Stomach (tissue), 9 donors: ENCODE measurements around the gene CDK9. TPM values are rescaled to one million over a fixed set of nuclear protein-coding genes. Genes with fewer than 3 reads are reported as not detected.
A peak's percentile ranks its signal among the peaks of the same experiment; 100 is the strongest.

Experiments used
- DNase-seq, 2 donors: peaks; one replicate each; pipeline versions ENCODE4 v3.0.0 to v3.0.0-alpha.2; 2013 to 2019
- H3K27ac ChIP-seq, 5 donors: fragments of 200-600 bp in 4 of 5; sonication (generic) in 4 of 5; one replicate each; pipeline ENCODE4 v1.5.1; 2013 to 2019; ENCODE audit warnings: mild to moderate bottlenecking in 1 of 5, moderate library complexity in 1 of 5
- H3K27me3 ChIP-seq, 3 donors: fragments of 200-600 bp; sonication (generic); one replicate each; pipeline ENCODE4 v1.5.1; 2017 to 2019; ENCODE audit warnings: mixed run types in 1 of 3
- H3K36me3 ChIP-seq, 4 donors: fragments of 200-600 bp; sonication (generic); 1 replicate in 3 of 4; 2 replicates in 1 of 4; pipeline ENCODE4 v1.5.1; 2016 to 2019
- H3K4me1 ChIP-seq, 4 donors: fragments of 200-600 bp; sonication (generic); one replicate each; pipeline ENCODE4 v1.5.1; 2016 to 2019
- H3K4me3 ChIP-seq, 4 donors: fragments of 200-600 bp; sonication (generic) in 3 of 4; one replicate each; pipeline ENCODE4 v1.5.1; 2016 to 2019; ENCODE audit warnings: mild to moderate bottlenecking in 1 of 4
- H3K9me3 ChIP-seq, 4 donors: fragments of 200-600 bp; sonication (generic); one replicate each; pipeline ENCODE4 v1.5.1; 2016 to 2019
- EP300 ChIP-seq: sonication (generic); formaldehyde crosslinking; IDR thresholded peaks from one replicate; pipeline ENCODE4 v1.6.1; 2017; ENCODE audit warnings: antibody characterized with exemption
- POLR2A ChIP-seq, 4 donors: fragments of 450-650 bp; IDR thresholded peaks; one replicate each; pipeline ENCODE4 v1.6.1; 2016; ENCODE audit warnings: antibody characterized with exemption in 4 of 4, control low read depth in 2 of 4, mild to moderate bottlenecking in 1 of 4, moderate library complexity in 1 of 4
- POLR2AphosphoS5 ChIP-seq, 3 donors: sonication (generic); formaldehyde crosslinking; IDR thresholded peaks; one replicate each; pipeline ENCODE4 v1.6.1; 2016; ENCODE audit warnings: antibody characterized with exemption in 3 of 3
- WGBS, 5 donors: extraction: QIAGEN DNeasy Blood & Tissue Kit in 3 of 5; methylation state at CpG; one replicate each; pipeline versions ENCODE4 v1.1.5 to v1.1.7; 2013 to 2018; 5-methylcytosine and 5-hydroxymethylcytosine counted together
- intact Hi-C: fragments of 100-400 bp; cut with DNase I; formaldehyde crosslinking; loops from one replicate; pipeline ENCODE4 v1.15.1; 2023; ENCODE audit warnings: low total_unique reads
- polyA plus RNA-seq, 3 donors: library from polyadenylated mRNA; stranded (reverse); fragments of 200-250 nt; gene quantifications; one replicate each; pipeline ENCODE4 v1.2.3, GENCODE V29; 2013
- total RNA-seq, 5 donors: library from RNA; depleted of rRNA; stranded (reverse); fragments of >200 nt; gene quantifications; one replicate each; pipeline versions ENCODE4 v1.1.0 to v1.2.3, GENCODE V29; 2014 to 2016
- TF ChIP-seq, protein P1 (sequence below), 7 experiments: fragments of 450-650 bp in 4 of 7; fragments of 200-600 bp in 3 of 7; sonication (generic) in 3 of 7; IDR thresholded peaks; one replicate each; pipeline ENCODE4 v1.5.1; 2016 to 2019; ENCODE audit warnings: antibody characterized with exemption in 7 of 7, control low read depth in 2 of 7, mild to moderate bottlenecking in 1 of 7
- donor health status: healthy with polysubstance abuse.
- donor health status: Bipolar disorder and iron deficiency.
- donor health status: healthy.

Gene CDK9
- total and polyA plus RNA-seq, 8 donors, result 25.3 to 114 (median 44.1) TPM

DNA sequence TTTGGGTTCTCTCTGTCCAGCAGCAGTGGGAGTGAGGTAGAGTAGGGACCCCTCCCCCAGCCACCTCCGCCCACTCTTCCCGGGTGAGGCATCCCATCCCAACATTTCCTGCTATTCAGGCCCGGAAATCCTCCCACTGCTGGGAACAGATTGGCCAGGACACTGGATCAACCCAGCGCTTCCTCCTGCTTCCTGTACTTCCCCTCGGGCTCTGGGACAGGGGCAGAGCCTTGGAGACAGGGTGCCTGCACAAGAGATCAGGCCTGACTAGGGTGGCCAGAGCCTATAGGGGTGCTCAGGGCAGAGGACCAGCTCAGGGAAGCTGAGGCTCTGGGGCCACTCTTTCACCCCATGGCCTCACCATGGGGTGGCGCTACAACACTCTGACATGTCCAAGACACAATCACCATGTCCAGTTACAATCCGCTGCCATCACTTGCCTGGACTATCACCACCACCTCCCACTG lies 21.9 kb upstream of the CDK9 start:
- peak; percentile 59 to 68 for DNase-seq
- H3K4me3 ChIP-seq, result no peak overlapping the region
- intact Hi-C loops, result no loop called here
- no peaks in the 10 kb centered on the region for H3K36me3 ChIP-seq
- no peaks in the 10 kb centered on the region for H3K9me3 ChIP-seq
- peak; percentile 69 for TF ChIP-seq EP300
- no peak for TF ChIP-seq POLR2A (IDR thresholded peaks at IDR 0.05)
- TF ChIP-seq POLR2AphosphoS5 (IDR thresholded peaks at IDR 0.05), result peak in 2 of 3 donors; percentile 58 to 63
- TF ChIP-seq, protein P1, sequence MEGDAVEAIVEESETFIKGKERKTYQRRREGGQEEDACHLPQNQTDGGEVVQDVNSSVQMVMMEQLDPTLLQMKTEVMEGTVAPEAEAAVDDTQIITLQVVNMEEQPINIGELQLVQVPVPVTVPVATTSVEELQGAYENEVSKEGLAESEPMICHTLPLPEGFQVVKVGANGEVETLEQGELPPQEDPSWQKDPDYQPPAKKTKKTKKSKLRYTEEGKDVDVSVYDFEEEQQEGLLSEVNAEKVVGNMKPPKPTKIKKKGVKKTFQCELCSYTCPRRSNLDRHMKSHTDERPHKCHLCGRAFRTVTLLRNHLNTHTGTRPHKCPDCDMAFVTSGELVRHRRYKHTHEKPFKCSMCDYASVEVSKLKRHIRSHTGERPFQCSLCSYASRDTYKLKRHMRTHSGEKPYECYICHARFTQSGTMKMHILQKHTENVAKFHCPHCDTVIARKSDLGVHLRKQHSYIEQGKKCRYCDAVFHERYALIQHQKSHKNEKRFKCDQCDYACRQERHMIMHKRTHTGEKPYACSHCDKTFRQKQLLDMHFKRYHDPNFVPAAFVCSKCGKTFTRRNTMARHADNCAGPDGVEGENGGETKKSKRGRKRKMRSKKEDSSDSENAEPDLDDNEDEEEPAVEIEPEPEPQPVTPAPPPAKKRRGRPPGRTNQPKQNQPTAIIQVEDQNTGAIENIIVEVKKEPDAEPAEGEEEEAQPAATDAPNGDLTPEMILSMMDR (IDR thresholded peaks at IDR 0.05), result peak in 3 of 7 experiments; percentile 9 to 45 (median 14)
- WGBS, 5 donors, result 41 to 55% (median 49%) methylated on average over 7 of the region's 7 CpGs
- H3K4me1 ChIP-seq, result peaks cover 0 to 34% (median 14%) of the 10 kb centered on the region in 4 donors
- H3K27ac ChIP-seq, result peak overlapping the region; percentile 11 to 68 (median 60)
- peaks cover 0 to 36% (median 0%) of the 10 kb centered on the region in 3 donors for H3K27me3 ChIP-seq

DNA sequence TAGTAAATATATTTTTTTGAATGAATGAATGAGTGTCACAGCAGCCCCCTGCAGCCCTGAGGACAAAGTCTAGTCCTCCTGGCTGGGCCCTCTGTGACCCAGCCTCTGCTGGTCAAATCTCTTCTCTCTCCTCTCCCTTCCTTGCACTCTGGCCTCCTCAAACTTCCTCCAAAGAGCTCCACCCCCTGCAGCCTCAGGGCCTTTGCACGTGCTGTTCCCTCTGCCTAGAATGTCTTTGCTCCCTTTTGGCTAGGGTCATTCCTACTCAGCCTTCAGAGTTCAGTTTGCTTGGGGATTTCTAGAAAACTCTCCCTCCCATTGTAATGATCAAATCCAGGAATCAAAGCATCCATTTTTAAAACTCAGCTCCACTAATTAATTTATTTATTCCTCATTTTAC lies 20.4 kb upstream of the CDK9 start:
- H3K27me3 ChIP-seq, result peaks cover 0 to 36% (median 0%) of the 10 kb centered on the region in 3 donors
- intact Hi-C loops, result no loop called here
- H3K9me3 ChIP-seq, result no peaks in the 10 kb centered on the region
- no peak for TF ChIP-seq EP300
- H3K4me3 ChIP-seq, result no peak overlapping the region
- H3K36me3 ChIP-seq, result no peaks in the 10 kb centered on the region
- H3K4me1 ChIP-seq, result peaks cover 8 to 44% (median 23%) of the 10 kb centered on the region in 4 donors
- no peak for DNase-seq
- H3K27ac ChIP-seq, result peak overlapping the region in 2 of 5 donors; percentile 24 to 55
- WGBS, 5 donors, result 79 to 90% (median 88%) methylated on average over 1 of the region's 1 CpG

DNA sequence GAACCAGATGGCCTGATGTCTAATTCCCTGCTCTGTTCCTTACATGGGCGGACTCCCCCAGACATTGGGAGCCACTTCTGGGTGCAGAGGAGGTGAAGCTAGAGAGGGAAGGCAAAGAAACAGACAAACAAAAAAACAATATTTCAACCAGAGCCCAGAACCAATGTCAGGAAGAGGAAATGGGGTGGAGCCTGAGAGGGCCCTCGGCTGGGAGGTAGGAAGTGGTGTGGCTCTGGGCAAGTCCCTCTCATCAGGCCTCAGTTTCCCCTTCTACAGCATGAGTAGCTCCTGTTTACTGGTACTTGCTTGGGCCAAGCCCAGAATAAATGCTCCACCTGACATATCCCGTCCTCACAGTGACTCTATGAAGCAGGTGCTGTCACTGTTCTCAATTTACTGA lies 18.4 kb upstream of the CDK9 start:
- WGBS, 5 donors, result 58 to 74% (median 67%) methylated on average over 3 of the region's 3 CpGs
- Histone ChIP-seq H3K4me1 (peaks cover 13 to 51% (median 33%) of the 10 kb centered on the region in 4 donors), H3K27me3 (peaks cover 0 to 25% (median 0%) of the 10 kb centered on the region in 3 donors), H3K4me3 (no peak overlapping the region), H3K36me3 (no peaks in the 10 kb centered on the region), H3K27ac (peak overlapping the region; percentile 39 to 82 (median 65)), H3K9me3 (no peaks in the 10 kb centered on the region)
- TF ChIP-seq POLR2A (IDR thresholded peaks at IDR 0.05) (no peak), EP300 (no peak), POLR2AphosphoS5 (IDR thresholded peaks at IDR 0.05) (no peak)
- TF ChIP-seq, protein P1 (IDR thresholded peaks at IDR 0.05), result no peak
- no peak for DNase-seq
- intact Hi-C loops, result no loop called here

DNA sequence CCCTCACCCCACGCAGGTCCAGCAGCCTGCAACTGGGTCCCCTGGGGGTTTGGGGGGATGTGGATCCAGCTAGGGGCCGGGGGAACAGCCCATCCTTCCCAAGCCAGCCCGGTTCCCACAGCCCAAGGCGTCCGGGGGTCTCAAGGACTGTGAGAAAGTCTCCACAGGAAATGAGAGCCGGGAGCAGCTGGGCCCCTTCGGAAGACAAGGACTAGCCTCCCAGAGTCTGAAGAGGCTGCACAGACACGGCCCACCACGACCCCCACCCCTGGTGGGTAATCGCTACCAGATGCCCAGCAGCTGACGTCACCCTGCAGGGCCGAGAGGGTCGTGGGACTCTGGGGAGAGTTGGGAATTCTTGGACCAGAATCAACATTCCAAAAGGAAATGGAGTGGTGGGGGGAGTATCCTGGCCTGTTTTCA lies 17.9 kb upstream of the CDK9 start:
- H3K4me1 ChIP-seq, result peaks cover 13 to 45% (median 33%) of the 10 kb centered on the region in 4 donors
- intact Hi-C loops, result no loop called here
- H3K4me3 ChIP-seq, result no peak overlapping the region
- WGBS, 5 donors, result 28 to 58% (median 48%) methylated on average over 7 to 13 of the region's 13 CpGs
- DNase-seq, result peak in 1 of 2 donors; percentile 83
- no peak for TF ChIP-seq POLR2A (IDR thresholded peaks at IDR 0.05)
- TF ChIP-seq POLR2AphosphoS5 (IDR thresholded peaks at IDR 0.05), result no peak
- TF ChIP-seq, protein P1 (IDR thresholded peaks at IDR 0.05), result no peak
- no peak for TF ChIP-seq EP300
- no peaks in the 10 kb centered on the region for H3K36me3 ChIP-seq
- peaks cover 0 to 21% (median 0%) of the 10 kb centered on the region in 3 donors for H3K27me3 ChIP-seq
- H3K9me3 ChIP-seq, result no peaks in the 10 kb centered on the region
- H3K27ac ChIP-seq, result peak overlapping the region; percentile 39 to 82 (median 65)

DNA sequence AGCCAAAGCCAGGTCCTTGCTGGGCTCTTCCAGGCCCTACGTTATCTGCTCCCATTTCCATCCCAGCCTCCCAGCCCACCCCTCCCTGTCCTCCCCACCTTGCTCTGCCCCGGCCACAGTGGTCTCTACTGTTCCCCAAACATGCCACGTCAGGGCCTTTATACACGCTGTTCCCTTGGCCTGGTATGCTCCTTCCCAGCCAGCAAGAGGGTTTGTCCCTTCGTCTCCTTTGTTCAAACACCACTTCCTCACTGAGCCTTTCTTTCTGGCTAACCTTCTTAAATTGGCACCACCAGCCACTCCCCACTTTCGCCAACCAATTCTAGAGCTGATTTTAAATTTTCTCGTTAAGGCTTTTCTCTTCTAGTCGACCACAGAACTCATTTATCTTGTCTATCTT lies 17.1 kb upstream of the CDK9 start:
- intact Hi-C loops, result no loop called here
- TF ChIP-seq EP300 (no peak), POLR2A (IDR thresholded peaks at IDR 0.05) (no peak), POLR2AphosphoS5 (IDR thresholded peaks at IDR 0.05) (no peak)
- TF ChIP-seq, protein P1 (IDR thresholded peaks at IDR 0.05), result no peak
- Histone ChIP-seq H3K27ac (peak overlapping the region in 4 of 5 donors; percentile 39 to 82 (median 72)), H3K4me3 (no peak overlapping the region), H3K36me3 (no peaks in the 10 kb centered on the region), H3K4me1 (peaks cover 13 to 44% (median 33%) of the 10 kb centered on the region in 4 donors), H3K9me3 (no peaks in the 10 kb centered on the region), H3K27me3 (peaks cover 0 to 14% (median 0%) of the 10 kb centered on the region in 3 donors)
- DNase-seq, result no peak
- WGBS, 5 donors, result 63 to 79% (median 74%) methylated on average over 8 of the region's 8 CpGs
